ENCODE data around the gene PSMD9.
"Not testable (repeated sequence)": the region's sequence is repeated elsewhere in the genome, so short reads cannot be mapped to it uniquely, and the experiment has no call there.

The PSMD9 gene

GRCh38 chr12:121921066-121921465 is 32.5 kb downstream of the PSMD9 start:
- DNase-seq (ENCODE audit: low spot score) = no peak

- DNase-seq (ENCODE audit: low spot score) = no peak
These were observed 36.7 kb downstream of the PSMD9 start for GRCh38 chr12:121925358-121925695.

GRCh38 chr12:121926874-121927706 is 38.5 kb downstream of the PSMD9 start:
- no peak for DNase-seq (ENCODE audit: low spot score)

- no peak for DNase-seq (ENCODE audit: low spot score)
These were observed 39.2 kb downstream of the PSMD9 start for GRCh38 chr12:121927813-121928212.

- not testable (repeated sequence) for DNase-seq (ENCODE audit: low spot score)
These were observed 41.0 kb downstream of the PSMD9 start for GRCh38 chr12:121929545-121929944.

GRCh38 chr12:121930862-121931261 is 42.3 kb downstream of the PSMD9 start:
- no peak for DNase-seq (ENCODE audit: low spot score)

- no peak for DNase-seq (ENCODE audit: low spot score)
These were observed 43.6 kb downstream of the PSMD9 start for GRCh38 chr12:121932176-121932536.

GRCh38 chr12:121932914-121933521 is 44.4 kb downstream of the PSMD9 start:
- no peak for DNase-seq (ENCODE audit: low spot score)

- DNase-seq (ENCODE audit: low spot score) = no peak
These were observed 45.1 kb downstream of the PSMD9 start for GRCh38 chr12:121933522-121934308.

GRCh38 chr12:121934309-121934664 is 45.7 kb downstream of the PSMD9 start:
- DNase-seq (ENCODE audit: low spot score) = no peak

- DNase-seq (ENCODE audit: low spot score) = no peak
These were observed 49.1 kb downstream of the PSMD9 start for GRCh38 chr12:121937654-121938053.

- no peak for DNase-seq (ENCODE audit: low spot score)
These were observed 50.6 kb downstream of the PSMD9 start for GRCh38 chr12:121939186-121939585.

GRCh38 chr12:121939992-121940766 is 51.6 kb downstream of the PSMD9 start:
- DNase-seq (ENCODE audit: low spot score) = no peak

- no peak for DNase-seq (ENCODE audit: low spot score)
These were observed 53.6 kb downstream of the PSMD9 start for GRCh38 chr12:121942145-121942718.

- DNase-seq (ENCODE audit: low spot score) = no peak
These were observed 55.3 kb downstream of the PSMD9 start for GRCh38 chr12:121943926-121944325.

- no peak for DNase-seq (ENCODE audit: low spot score)
These were observed 57.9 kb downstream of the PSMD9 start for GRCh38 chr12:121946313-121947025.

- no peak for DNase-seq (ENCODE audit: low spot score)
These were observed 59.4 kb downstream of the PSMD9 start for GRCh38 chr12:121947981-121948380.

- DNase-seq (ENCODE audit: low spot score) = no peak
These were observed 61.2 kb downstream of the PSMD9 start for GRCh38 chr12:121949648-121950397.

GRCh38 chr12:121953117-121953692 is 64.6 kb downstream of the PSMD9 start:
- DNase-seq (ENCODE audit: low spot score) = no peak

GRCh38 chr12:121953695-121954094 is 65.1 kb downstream of the PSMD9 start:
- DNase-seq (ENCODE audit: low spot score) = no peak
